ELR (cell line): ENCODE measurements around the gene MFSD11.
"Not testable (repeated sequence)": the region's sequence is repeated elsewhere in the genome, so short reads cannot be mapped to it uniquely, and the experiment has no call there.

Experiments used
- DNase-seq: peaks from one replicate; pipeline ENCODE4 v3.0.0-alpha.2; 2015; ENCODE audit warnings: low read depth

MFSD11 gene

GRCh38 chr17:76726776-76727718, 10.9 kb upstream of the MFSD11 start, which contains the start of gene METTL23:
Gene METTL23 (plus strand): TSS chr17:76726839. CDS start chr17:76729711, 2,872 bp downstream.
- DNase-seq: peak; percentile 92

- peak; percentile 33 for DNase-seq
Measured at GRCh38 chr17:76727745-76728456, 10.0 kb upstream of the MFSD11 start.

DNA sequence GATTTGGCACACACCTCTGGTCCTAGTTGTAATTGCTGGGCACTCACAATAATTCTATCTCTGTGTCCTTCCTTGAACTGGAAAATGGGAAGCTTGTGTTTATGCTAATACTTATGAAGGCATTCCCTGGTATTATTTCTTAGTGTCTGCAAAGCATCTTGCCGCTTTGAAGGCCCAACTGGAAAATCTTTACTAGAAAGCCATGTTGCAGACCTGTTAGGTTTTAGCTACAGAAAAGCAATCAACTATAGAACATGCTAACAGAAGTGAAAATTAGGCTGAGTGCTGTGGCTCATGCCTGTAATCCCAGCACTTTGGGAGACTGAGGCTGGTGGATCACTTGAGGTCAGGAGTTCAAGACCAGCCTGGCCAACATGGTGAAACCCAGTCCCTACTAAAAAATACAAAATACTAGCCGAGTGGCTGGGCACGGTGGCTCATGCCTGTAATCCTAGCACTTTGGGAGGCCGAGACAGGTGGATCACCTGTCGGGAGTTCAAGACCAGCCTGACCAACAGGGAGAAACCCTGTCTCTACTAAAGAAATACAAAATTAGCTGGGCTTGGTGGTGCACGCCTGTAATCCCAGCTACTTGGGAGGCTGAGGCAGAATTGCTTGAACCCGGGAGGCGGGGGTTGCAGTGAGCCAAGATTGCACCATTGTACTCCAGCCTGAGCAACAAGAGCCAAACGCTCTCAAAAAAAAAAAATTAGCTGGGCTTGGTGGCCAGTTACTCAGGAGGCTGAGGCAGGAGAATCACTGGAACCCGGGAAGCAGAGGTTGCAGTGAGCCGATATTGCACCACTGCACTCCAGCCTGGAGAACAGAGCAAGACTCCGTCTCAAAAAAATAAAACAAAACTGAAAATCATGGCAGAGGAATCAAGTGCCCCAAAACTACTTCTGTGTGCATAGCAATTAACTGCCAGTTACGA, 5.9 kb upstream of the MFSD11 start:
- DNase-seq: not testable (repeated sequence)

GRCh38 chr17:76732734-76733617, 4.9 kb upstream of the MFSD11 start:
- peak; percentile 30 for DNase-seq

- DNase-seq: no peak
Measured at GRCh38 chr17:76733618-76733957, 4.3 kb upstream of the MFSD11 start.

DNA sequence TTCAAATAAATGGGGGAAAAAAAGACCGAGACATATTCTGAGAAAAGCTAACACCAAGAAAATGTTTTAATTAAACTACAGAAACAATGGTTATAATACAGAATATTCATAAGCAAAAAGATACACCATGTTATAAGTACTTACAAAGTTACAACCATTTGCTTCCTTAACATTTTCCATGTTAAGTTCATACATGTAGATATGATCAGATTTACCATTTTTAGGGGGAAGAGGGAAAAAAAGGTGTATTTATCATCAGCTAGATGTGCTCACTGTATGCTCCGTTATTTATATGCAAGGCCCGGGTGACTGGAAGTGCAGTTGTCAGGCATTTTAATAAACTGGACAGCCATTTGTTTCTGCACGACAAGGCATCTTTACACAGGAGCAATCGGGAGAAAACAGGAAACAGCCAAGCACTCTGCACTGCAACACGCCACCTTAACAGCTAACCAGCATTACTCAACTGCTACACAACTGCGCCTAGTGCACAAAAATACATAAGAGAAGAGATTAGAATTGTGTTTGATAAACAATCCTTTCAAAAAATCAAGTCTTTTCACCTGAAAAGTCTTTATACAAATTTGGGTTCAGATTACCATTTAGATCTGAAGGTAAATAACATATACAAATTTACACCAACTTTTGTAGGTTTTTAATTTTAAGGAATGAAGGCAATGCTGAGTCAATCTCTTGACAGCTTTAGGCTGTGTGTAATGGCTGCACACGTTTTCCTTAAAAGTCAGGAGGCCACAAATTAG, 3.7 kb upstream of the MFSD11 start:
- DNase-seq: peak; percentile 69

GRCh38 chr17:76735006-76735405, 2.9 kb upstream of the MFSD11 start:
- peak; percentile 68 for DNase-seq

GRCh38 chr17:76735586-76736348, 2.2 kb upstream of the MFSD11 start:
- DNase-seq: peak; percentile 44

GRCh38 chr17:76736349-76737081, 1.4 kb upstream of the MFSD11 start:
- peak; percentile 62 for DNase-seq

- peak; percentile 100 for DNase-seq
Measured at GRCh38 chr17:76737082-76737675, 740 bp upstream of the MFSD11 start, which contains the start of gene SRSF2. Gene SRSF2 (minus strand): TSS chr17:76737331. CDS start chr17:76737160, 171 bp downstream.

- peak; percentile 40 for DNase-seq
Measured at GRCh38 chr17:76738468-76738850, 540 bp downstream of the MFSD11 start.

DNA sequence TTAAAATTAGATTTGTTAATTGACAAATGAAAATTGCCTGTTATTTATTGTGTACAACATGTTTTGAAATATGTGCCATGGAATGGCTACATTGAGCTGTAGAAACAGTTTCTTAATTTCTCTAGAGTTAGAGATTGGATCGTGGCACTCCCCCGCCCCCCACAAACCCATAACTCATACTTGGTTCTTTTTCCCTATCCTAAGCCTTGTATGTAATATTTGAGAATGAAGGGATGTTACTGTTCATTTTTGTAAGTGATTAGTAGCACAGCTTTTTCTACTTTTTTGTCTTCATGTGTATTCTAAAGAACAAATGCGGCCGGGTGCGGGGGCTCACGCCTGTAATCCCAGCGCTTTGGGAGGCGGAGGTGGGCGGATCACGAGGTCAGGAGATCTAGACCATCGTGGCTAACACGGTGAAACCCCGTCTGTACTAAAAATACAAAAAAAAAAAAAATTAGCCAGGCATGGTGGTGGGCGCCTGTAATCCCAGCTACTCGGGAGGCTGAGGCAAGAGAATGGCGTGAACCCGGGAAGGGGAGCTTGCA, 1.7 kb downstream of the MFSD11 start:
- not testable (repeated sequence) for DNase-seq

- no peak for DNase-seq
Measured at GRCh38 chr17:76740329-76741118, 2.6 kb downstream of the MFSD11 start.

GRCh38 chr17:76742958-76743357, 5.0 kb downstream of the MFSD11 start:
- DNase-seq: peak; percentile 57

DNA sequence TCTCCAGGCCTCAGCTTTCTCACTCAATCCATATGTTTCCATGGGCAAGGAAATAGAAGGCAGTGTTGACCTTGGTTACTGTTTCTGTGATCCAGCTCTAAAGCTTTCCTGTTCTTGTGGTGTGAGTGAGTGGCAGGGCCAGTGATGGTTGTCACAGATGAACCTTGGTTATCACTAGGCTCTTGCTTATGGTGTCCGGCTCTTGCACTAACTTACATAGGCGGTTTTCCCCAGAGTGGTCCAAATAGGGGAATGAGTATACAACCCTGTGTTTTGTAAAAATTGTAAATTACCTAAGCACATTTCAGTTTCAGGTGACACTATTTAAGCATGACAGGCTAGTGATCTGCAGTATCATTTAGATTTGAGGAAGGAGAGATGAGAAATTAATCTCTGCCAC, 6.8 kb downstream of the MFSD11 start:
- DNase-seq: no peak

- DNase-seq: peak; percentile 81
Measured at GRCh38 chr17:76745785-76746184, 7.9 kb downstream of the MFSD11 start.
